Nephron (organoid): Measurements from ENCODE around the gene RPL37.

Experiments used
- H3K27ac Mint-ChIP-seq, 3 experiments: 2 replicates each; pipeline ENCODE4 v1.8.0; 2020; ENCODE audit warnings: mixed read lengths in 3 of 3, mild to moderate bottlenecking in 2 of 3, moderate library complexity in 1 of 3
- H3K27me3 Mint-ChIP-seq: 2 replicates; pipeline ENCODE4 v1.8.0; 2021; ENCODE audit warnings: low read depth, mild to moderate bottlenecking, moderate library complexity, mixed read lengths
- H3K36me3 Mint-ChIP-seq: 2 replicates; pipeline ENCODE4 v1.8.0; 2020; ENCODE audit warnings: low read depth, mixed read lengths
- H3K4me1 Mint-ChIP-seq: 2 replicates; pipeline ENCODE4 v1.8.0; 2020; ENCODE audit warnings: mixed read lengths
- H3K4me3 Mint-ChIP-seq, 3 experiments: 2 replicates each; pipeline ENCODE4 v1.8.0; 2020; ENCODE audit warnings: mild to moderate bottlenecking in 3 of 3, mixed read lengths in 3 of 3, moderate library complexity in 2 of 3
- H3K9me3 Mint-ChIP-seq: 2 replicates; pipeline ENCODE4 v1.8.0; 2020; ENCODE audit warnings: mixed read lengths
- TF ChIP-seq, protein P1 (sequence below), 3 experiments: fragments of 200-600 bp; sonication (generic); IDR thresholded peaks; one replicate each; pipeline ENCODE4 v1.5.0; 2021; ENCODE audit warnings: antibody characterized with exemption in 3 of 3; ENCODE audit not compliant: unreplicated experiment in 3 of 3

Gene RPL37

DNA sequence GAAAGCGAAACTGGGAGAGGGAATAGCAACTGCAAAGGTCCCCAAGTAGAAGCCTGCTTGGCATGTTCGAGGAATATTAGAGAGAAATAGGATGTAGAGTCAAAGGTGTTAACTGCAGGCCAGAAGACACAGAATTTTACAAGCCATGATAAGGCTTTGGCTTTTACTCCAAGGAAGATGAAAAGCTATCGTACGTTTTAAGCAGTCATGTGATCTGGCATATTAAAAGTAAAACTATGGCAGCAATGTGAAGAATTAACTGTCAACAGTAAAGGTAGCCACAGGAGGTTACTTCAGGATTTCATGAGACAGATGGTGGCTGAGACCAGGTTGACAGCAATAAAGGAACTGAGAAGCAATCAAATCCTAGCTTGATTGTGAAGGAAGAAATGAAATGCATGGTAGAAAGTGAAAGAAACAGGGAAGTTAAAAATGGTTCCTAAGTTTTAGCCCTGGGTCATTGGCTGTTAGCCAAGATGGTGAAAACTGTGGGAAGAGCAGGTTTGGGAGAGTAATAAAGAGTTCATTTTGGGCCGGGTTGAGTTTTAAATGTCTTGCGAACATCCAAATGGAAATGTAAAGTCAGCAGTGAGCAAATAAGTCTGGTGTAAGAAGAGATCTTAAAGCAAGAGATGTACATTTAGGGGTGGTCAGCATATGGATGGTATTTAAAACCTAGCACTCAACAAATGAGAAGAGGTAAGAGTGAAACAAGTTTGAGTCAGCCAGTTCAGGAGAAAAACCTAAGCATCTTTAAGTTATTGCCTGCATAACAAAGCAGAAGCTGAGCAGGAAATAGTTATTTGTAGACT, 59.0 kb downstream of the RPL37 start:
- no peaks in the 10 kb centered on the region for H3K4me1 Mint-ChIP-seq
- H3K27me3 Mint-ChIP-seq, result no peaks in the 10 kb centered on the region
- H3K4me3 Mint-ChIP-seq, result no peak overlapping the region
- no peaks in the 10 kb centered on the region for H3K9me3 Mint-ChIP-seq
- peaks cover 45% of the 10 kb centered on the region for H3K36me3 Mint-ChIP-seq
- H3K27ac Mint-ChIP-seq, result no peak overlapping the region
- TF ChIP-seq, protein P1, sequence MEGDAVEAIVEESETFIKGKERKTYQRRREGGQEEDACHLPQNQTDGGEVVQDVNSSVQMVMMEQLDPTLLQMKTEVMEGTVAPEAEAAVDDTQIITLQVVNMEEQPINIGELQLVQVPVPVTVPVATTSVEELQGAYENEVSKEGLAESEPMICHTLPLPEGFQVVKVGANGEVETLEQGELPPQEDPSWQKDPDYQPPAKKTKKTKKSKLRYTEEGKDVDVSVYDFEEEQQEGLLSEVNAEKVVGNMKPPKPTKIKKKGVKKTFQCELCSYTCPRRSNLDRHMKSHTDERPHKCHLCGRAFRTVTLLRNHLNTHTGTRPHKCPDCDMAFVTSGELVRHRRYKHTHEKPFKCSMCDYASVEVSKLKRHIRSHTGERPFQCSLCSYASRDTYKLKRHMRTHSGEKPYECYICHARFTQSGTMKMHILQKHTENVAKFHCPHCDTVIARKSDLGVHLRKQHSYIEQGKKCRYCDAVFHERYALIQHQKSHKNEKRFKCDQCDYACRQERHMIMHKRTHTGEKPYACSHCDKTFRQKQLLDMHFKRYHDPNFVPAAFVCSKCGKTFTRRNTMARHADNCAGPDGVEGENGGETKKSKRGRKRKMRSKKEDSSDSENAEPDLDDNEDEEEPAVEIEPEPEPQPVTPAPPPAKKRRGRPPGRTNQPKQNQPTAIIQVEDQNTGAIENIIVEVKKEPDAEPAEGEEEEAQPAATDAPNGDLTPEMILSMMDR (IDR thresholded peaks at IDR 0.05; ENCODE audit: unreplicated experiment in 3 of 3), result no peak
